Amniotic stem cell (primary cell): Measurements from ENCODE around the gene RPL29.
"Not testable (repeated sequence)": the region's sequence is repeated elsewhere in the genome, so short reads cannot be mapped to it uniquely, and the experiment has no call there.

Experiments
- DNase-seq: peaks from one replicate; lab custom pipeline; 2025; lab: John Stamatoyannopoulos, UW

The RPL29 gene

GRCh38 chr3:52005571-52005986, 9.9 kb upstream of the RPL29 start:
- DNase-seq = no peak

GRCh38 chr3:52004906-52005395, 9.3 kb upstream of the RPL29 start:
- no peak for DNase-seq

GRCh38 chr3:52004163-52004787, 8.6 kb upstream of the RPL29 start:
- no peak for DNase-seq

- DNase-seq = no peak
These were observed 7.1 kb upstream of the RPL29 start for GRCh38 chr3:52002748-52003147.

- DNase-seq = no peak
These were observed 5.8 kb upstream of the RPL29 start for GRCh38 chr3:52001443-52001974.

- no peak for DNase-seq
These were observed 4.2 kb upstream of the RPL29 start for GRCh38 chr3:51999846-52000245.

GRCh38 chr3:51998774-51999173, 3.1 kb upstream of the RPL29 start:
- DNase-seq = no peak

- no peak for DNase-seq
These were observed 2.4 kb upstream of the RPL29 start for GRCh38 chr3:51997935-51998596.

- no peak for DNase-seq
These were observed 1.5 kb upstream of the RPL29 start for GRCh38 chr3:51997172-51997571.

GRCh38 chr3:51994530-51994929, 1.2 kb downstream of the RPL29 start:
- DNase-seq = no peak

- not testable (repeated sequence) for DNase-seq
These were observed 2.0 kb downstream of the RPL29 start for GRCh38 chr3:51993657-51994056.

GRCh38 chr3:51992017-51992682, 3.5 kb downstream of the RPL29 start:
- DNase-seq = no peak

- not testable (repeated sequence) for DNase-seq
These were observed 5.2 kb downstream of the RPL29 start for GRCh38 chr3:51990501-51990971.

GRCh38 chr3:51988286-51989146, 7.2 kb downstream of the RPL29 start:
- no peak for DNase-seq

- DNase-seq = no peak
These were observed 8.1 kb downstream of the RPL29 start for GRCh38 chr3:51987568-51987967.

- no peak for DNase-seq
These were observed 9.4 kb downstream of the RPL29 start for GRCh38 chr3:51986010-51986947.

- no peak for DNase-seq
These were observed 10.6 kb downstream of the RPL29 start for GRCh38 chr3:51985063-51985462.

GRCh38 chr3:51984269-51984647, 11.4 kb downstream of the RPL29 start:
- no peak for DNase-seq

- DNase-seq = no peak
These were observed 12.0 kb downstream of the RPL29 start for GRCh38 chr3:51983578-51984268.
